ENCODE results near the gene FHIP2A. TPM values are rescaled to one million over a fixed set of nuclear protein-coding genes. Genes with fewer than 3 reads are reported as not detected.

FHIP2A gene
- total and polyA plus RNA-seq, 2 of the 4 experiments (the other 2 are of a cell fraction): 10.7 to 16.5 TPM

DNA sequence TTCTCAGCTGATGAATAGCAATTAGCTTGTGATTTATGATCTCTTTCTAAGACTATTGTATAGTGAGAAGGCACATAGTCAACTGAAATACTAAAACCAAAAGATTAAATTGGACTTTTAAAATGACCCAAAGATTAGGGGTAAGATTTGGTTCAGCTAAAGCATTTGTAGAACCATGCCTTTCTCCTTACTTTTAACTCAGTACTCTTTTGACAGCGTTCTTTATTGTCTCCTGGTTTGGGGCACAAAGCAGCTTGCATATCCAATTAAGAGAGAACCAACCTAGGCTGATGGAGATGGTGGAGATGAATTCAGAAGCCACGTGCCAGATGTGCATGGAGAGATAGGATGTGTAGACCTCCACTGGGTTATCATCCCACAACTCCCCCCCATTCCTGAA is 45.8 kb downstream of the FHIP2A start:
- Histone ChIP-seq H3K56ac (ENCODE audit: extremely low read depth, insufficient read depth, low read length) (no peak overlapping the region), H3K36me3 (ENCODE audit: control insufficient read depth, insufficient read depth, low read length) (peaks cover 7% of the 10 kb centered on the region), H3K4me3 (ENCODE audit: insufficient read depth, low read depth, low read length) (no peak overlapping the region), H4K20me1 (ENCODE audit: insufficient read depth, low read length) (no peaks in the 10 kb centered on the region), H4K5ac (ENCODE audit: low read depth, low read length) (no peak overlapping the region), H3K4me2 (ENCODE audit: low read depth, low read length) (no peak overlapping the region), H4K8ac (ENCODE audit: low read depth in 2 of 2, low read length in 2 of 2) (0 out of 4 replicates have a peak overlapping the region, but pooled peaks of 1 of the 2 experiments have one; percentile 33), H3K23ac (ENCODE audit: low read depth, low read length) (no peak overlapping the region), H3K4me1 (ENCODE audit: control insufficient read depth, insufficient read depth, low read length) (peaks cover 5% of the 10 kb centered on the region; the same call in 1 of the 2 replicates), H3K27ac (ENCODE audit: insufficient read depth, low read length) (no peak overlapping the region), H2BK5ac (ENCODE audit: low read depth, low read length, poor library complexity, severe bottlenecking) (no peak overlapping the region), H2BK20ac (ENCODE audit: low read depth, low read length) (no peak overlapping the region; the same call in 1 of the 2 replicates), H3K27me3 (ENCODE audit: control insufficient read depth, insufficient read depth, low read length) (no peaks in the 10 kb centered on the region), H3K9me1 (ENCODE audit: insufficient read depth, low read length) (peaks cover 6% of the 10 kb centered on the region), H2AFZ (replicated peaks; ENCODE audit: low read length, poor library complexity) (no peak overlapping the region), H3K79me1 (ENCODE audit: low read depth in 1 of 2, low read length in 2 of 2) (peaks cover 8 to 19% of the 10 kb centered on the region in 2 experiments; a peak in 3 of 4 replicates), H3K14ac (replicated peaks; ENCODE audit: low read depth, low read length) (no peak overlapping the region), H2AK9ac (replicated peaks; ENCODE audit: low read depth, low read length, poor library complexity) (no peak overlapping the region), H3K9me3 (ENCODE audit: control insufficient read depth, insufficient read depth, low read length) (no peaks in the 10 kb centered on the region), H3K4ac (ENCODE audit: low read depth, low read length) (0 out of 2 replicates have a peak overlapping the region, but pooled peaks have one; percentile 19), H2BK15ac (ENCODE audit: low read depth, low read length) (no peak overlapping the region), H4K91ac (ENCODE audit: insufficient read depth, low read depth, low read length) (peak overlapping the region; percentile 9; the same call in 1 of the 2 replicates), H2BK120ac (ENCODE audit: low read depth, low read length) (no peak overlapping the region), H3K18ac (ENCODE audit: low read depth, low read length) (no peak overlapping the region), H2AK5ac (ENCODE audit: low read depth, low read length) (no peak overlapping the region), H3K9ac (ENCODE audit: low read depth, low read length) (no peak overlapping the region)
- in situ Hi-C loops (cut with MboI; ENCODE audit: low sequenced_read_pairs): no loop called here
- intact Hi-C loops (cut with micrococcal nuclease): no loop called here
- BruUV-seq (replicated peaks): no TSS peak
- dilution Hi-C loops (cut with HindIII; ENCODE audit: low sequenced_read_pairs, unreplicated experiment): no loop called here
- WGBS, 2 experiments (ENCODE audit: extremely low coverage in 2 of 2, insufficient read length in 1 of 2): no CpG with 5 or more reads among the region's 2 CpGs
- ChIA-PET CTCF (interaction anchor here (0.5 to 1.7 kb wide), 3 partner anchors 12 to 229 kb away, joined by 3 read pairs; no protein-coding TSS in a partner anchor), POLR2A (ENCODE audit: unreplicated experiment) (no interaction called here)
- TF ChIP-seq, protein P1, sequence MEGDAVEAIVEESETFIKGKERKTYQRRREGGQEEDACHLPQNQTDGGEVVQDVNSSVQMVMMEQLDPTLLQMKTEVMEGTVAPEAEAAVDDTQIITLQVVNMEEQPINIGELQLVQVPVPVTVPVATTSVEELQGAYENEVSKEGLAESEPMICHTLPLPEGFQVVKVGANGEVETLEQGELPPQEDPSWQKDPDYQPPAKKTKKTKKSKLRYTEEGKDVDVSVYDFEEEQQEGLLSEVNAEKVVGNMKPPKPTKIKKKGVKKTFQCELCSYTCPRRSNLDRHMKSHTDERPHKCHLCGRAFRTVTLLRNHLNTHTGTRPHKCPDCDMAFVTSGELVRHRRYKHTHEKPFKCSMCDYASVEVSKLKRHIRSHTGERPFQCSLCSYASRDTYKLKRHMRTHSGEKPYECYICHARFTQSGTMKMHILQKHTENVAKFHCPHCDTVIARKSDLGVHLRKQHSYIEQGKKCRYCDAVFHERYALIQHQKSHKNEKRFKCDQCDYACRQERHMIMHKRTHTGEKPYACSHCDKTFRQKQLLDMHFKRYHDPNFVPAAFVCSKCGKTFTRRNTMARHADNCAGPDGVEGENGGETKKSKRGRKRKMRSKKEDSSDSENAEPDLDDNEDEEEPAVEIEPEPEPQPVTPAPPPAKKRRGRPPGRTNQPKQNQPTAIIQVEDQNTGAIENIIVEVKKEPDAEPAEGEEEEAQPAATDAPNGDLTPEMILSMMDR (conservative IDR thresholded peaks at IDR 0.05; ENCODE audit: low read depth, low read length): no peak
- no peak for TF ChIP-seq RFX5 (IDR thresholded peaks at IDR 0.05; ENCODE audit: low read depth, low read length)
- no peak for TF ChIP-seq FOS (IDR thresholded peaks at IDR 0.05; ENCODE audit: low read depth, low read length)
- TF ChIP-seq, protein P2, sequence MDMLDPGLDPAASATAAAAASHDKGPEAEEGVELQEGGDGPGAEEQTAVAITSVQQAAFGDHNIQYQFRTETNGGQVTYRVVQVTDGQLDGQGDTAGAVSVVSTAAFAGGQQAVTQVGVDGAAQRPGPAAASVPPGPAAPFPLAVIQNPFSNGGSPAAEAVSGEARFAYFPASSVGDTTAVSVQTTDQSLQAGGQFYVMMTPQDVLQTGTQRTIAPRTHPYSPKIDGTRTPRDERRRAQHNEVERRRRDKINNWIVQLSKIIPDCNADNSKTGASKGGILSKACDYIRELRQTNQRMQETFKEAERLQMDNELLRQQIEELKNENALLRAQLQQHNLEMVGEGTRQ (IDR thresholded peaks at IDR 0.05; ENCODE audit: low read depth, low read length): no peak
- ATAC-seq (ENCODE audit: low read depth) (no peak), DNase-seq (no peak)

All from IMR-90 (cell line).